ENCODE results near the gene P2RX2. TPM values are rescaled to one million over a fixed set of nuclear protein-coding genes. Genes with fewer than 3 reads are reported as not detected.

P2RX2 gene
- total and polyA plus RNA-seq, 2 experiments from 2014 or later, result not detected

GRCh38 chr12:132576701-132577100 lies 41.9 kb upstream of the P2RX2 start:
- TF ChIP-seq CTCF (IDR thresholded peaks at IDR 0.05; ENCODE audit: low read depth, low read length), result no peak
- Histone ChIP-seq H3K4me1 (ENCODE audit: low read depth) (no peaks in the 10 kb centered on the region), H3K36me3 (peaks cover 22% of the 10 kb centered on the region), H3K9me3 (ENCODE audit: low read depth) (no peaks in the 10 kb centered on the region), H3K27me3 (peaks cover 9% of the 10 kb centered on the region), H3K27ac (no peak overlapping the region), H3K4me3 (no peak overlapping the region)
- no peak for DNase-seq (ENCODE audit: low read depth in 1 of 2, low spot score in 1 of 2)

GRCh38 chr12:132577191-132577920 lies 41.2 kb upstream of the P2RX2 start:
- Histone ChIP-seq H3K27ac (no peak overlapping the region), H3K4me1 (ENCODE audit: low read depth) (no peaks in the 10 kb centered on the region), H3K36me3 (peaks cover 22% of the 10 kb centered on the region), H3K27me3 (peaks cover 16% of the 10 kb centered on the region), H3K9me3 (ENCODE audit: low read depth) (no peaks in the 10 kb centered on the region), H3K4me3 (no peak overlapping the region)
- no peak for TF ChIP-seq CTCF (IDR thresholded peaks at IDR 0.05; ENCODE audit: low read depth, low read length)
- no peak for DNase-seq (ENCODE audit: low read depth in 1 of 2, low spot score in 1 of 2)

GRCh38 chr12:132578118-132578517 lies 40.5 kb upstream of the P2RX2 start:
- TF ChIP-seq CTCF (IDR thresholded peaks at IDR 0.05; ENCODE audit: low read depth, low read length), result no peak
- Histone ChIP-seq H3K4me3 (no peak overlapping the region), H3K27me3 (peaks cover 23% of the 10 kb centered on the region), H3K27ac (no peak overlapping the region), H3K4me1 (ENCODE audit: low read depth) (no peaks in the 10 kb centered on the region), H3K9me3 (ENCODE audit: low read depth) (no peaks in the 10 kb centered on the region), H3K36me3 (peaks cover 22% of the 10 kb centered on the region)
- DNase-seq (ENCODE audit: low read depth in 1 of 2, low spot score in 1 of 2), result no peak

- Histone ChIP-seq H3K27me3 (peaks cover 30% of the 10 kb centered on the region), H3K4me1 (ENCODE audit: low read depth) (no peaks in the 10 kb centered on the region), H3K4me3 (no peak overlapping the region), H3K27ac (no peak overlapping the region), H3K9me3 (ENCODE audit: low read depth) (no peaks in the 10 kb centered on the region), H3K36me3 (peaks cover 22% of the 10 kb centered on the region)
- TF ChIP-seq CTCF (IDR thresholded peaks at IDR 0.05; ENCODE audit: low read depth, low read length), result no peak
- no peak for DNase-seq (ENCODE audit: low read depth in 1 of 2, low spot score in 1 of 2)
Observed at GRCh38 chr12:132578826-132579225, 39.8 kb upstream of the P2RX2 start.

- Histone ChIP-seq H3K4me3 (no peak overlapping the region), H3K9me3 (ENCODE audit: low read depth) (no peaks in the 10 kb centered on the region), H3K27me3 (peaks cover 39% of the 10 kb centered on the region), H3K36me3 (peaks cover 16% of the 10 kb centered on the region), H3K4me1 (ENCODE audit: low read depth) (no peaks in the 10 kb centered on the region), H3K27ac (no peak overlapping the region)
- DNase-seq (ENCODE audit: low read depth in 1 of 2, low spot score in 1 of 2), result no peak
- no peak for TF ChIP-seq CTCF (IDR thresholded peaks at IDR 0.05; ENCODE audit: low read depth, low read length)
Observed at GRCh38 chr12:132579744-132580143, 38.8 kb upstream of the P2RX2 start.
